ENCODE results near the gene IL10RA. TPM values are rescaled to one million over a fixed set of nuclear protein-coding genes. Genes with fewer than 3 reads are reported as not detected.

Gene IL10RA
- total and polyA plus RNA-seq, 9 of the 15 experiments (the other 6 are each of a cell fraction or from before 2014, with no cell fraction given): 0.17 to 17.3 (median 2.9) TPM

GRCh38 chr11:117985953-117986887, at the start of gene IL10RA (continued):
- no peak for TF ChIP-seq TEAD4 (IDR thresholded peaks at IDR 0.05; ENCODE audit: low read length)
- peak; percentile 98 for TF ChIP-seq TEAD4 (CRISPR knock-in tag; IDR thresholded peaks at IDR 0.05; ENCODE audit: borderline replicate concordance)
- TF ChIP-seq ZNF274 (IDR thresholded peaks at IDR 0.05; ENCODE audit: borderline replicate concordance, low read depth, low read length): no peak
- no peak for TF ChIP-seq POLR3G (IDR thresholded peaks at IDR 0.05; ENCODE audit: extremely low read depth, insufficient read length, insufficient replicate concordance)
- TF ChIP-seq GTF2B (IDR thresholded peaks at IDR 0.05; ENCODE audit: extremely low read depth, insufficient read length): no peak
- peak; percentile 67; the same call in 1 of the 2 replicates for TF ChIP-seq ZNF263 (CRISPR knock-in tag; IDR thresholded peaks at IDR 0.05; ENCODE audit: borderline replicate concordance)
- no peak for TF ChIP-seq TCF7L2 (IDR thresholded peaks at IDR 0.05; ENCODE audit: low read depth, low read length)
- no peak for TF ChIP-seq CGGBP1 (CRISPR knock-in tag; IDR thresholded peaks at IDR 0.05)
- TF ChIP-seq, protein P1, sequence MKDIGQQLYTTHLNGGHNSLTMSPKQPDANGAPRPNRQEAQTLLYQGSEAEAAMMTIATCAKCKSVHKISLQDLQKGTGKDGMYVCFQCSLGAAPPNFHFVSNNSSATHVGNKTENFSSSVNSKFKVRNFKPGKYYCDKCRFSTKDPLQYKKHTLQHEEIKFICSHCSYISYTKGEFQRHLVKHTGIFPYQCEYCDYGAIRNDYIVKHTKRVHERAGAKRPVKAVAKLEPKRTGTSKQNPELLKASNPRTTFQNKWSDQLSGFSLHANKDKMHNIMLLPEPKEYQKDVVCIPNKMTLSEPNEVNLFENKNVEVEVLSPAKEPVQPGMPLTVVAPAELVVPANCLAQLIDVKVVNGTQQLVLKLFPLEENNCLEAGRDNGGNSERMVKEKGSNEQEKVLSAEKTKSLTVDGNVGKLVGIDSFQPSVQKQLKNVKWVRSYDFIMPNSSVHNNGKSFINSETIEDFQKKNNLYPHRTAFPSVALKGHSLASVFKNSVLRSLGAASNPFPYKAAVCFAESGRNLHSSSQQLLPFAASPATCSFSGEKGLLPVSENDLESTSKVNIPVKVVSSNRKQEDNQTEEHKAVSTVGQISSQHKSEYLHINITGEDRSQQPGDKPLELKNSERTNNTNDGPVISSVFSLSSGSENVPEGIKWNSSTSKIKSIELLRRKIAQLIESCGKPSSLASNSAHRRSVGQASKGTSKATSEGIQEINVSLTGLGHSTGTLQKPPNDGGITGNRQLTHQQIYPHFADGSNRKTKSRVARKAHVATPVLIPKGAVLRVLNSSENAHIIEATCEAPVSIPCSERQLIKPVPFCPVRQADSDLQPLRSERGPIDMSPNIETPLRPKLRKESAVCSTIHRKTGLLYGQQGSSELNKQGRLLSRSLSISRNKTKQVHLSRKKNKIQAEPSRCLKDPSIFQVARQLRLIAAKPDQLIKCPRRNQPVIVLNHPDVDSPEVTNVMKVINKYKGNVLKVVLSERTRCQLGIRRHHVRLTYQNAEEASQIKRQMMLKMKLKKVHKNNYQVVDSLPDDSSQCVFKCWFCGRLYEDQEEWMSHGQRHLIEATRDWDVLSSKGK (CRISPR knock-in tag; IDR thresholded peaks at IDR 0.05): no peak
- no peak for TF ChIP-seq CBX5 (IDR thresholded peaks at IDR 0.05; ENCODE audit: borderline replicate concordance, low read depth)
- TF ChIP-seq NFATC3 (IDR thresholded peaks at IDR 0.05): no peak
- no peak for TF ChIP-seq ZNF212 (CRISPR knock-in tag; IDR thresholded peaks at IDR 0.05)
- no peak for TF ChIP-seq SRSF3 (IDR thresholded peaks at IDR 0.05; ENCODE audit: insufficient read depth, low read length)
- no peak for TF ChIP-seq E2F8 (IDR thresholded peaks at IDR 0.05; ENCODE audit: low read depth, partially characterized antibody)
- TF ChIP-seq HSF4 (CRISPR knock-in tag; IDR thresholded peaks at IDR 0.05; ENCODE audit: borderline replicate concordance): no peak
- TF ChIP-seq PCBP2 (IDR thresholded peaks at IDR 0.05; ENCODE audit: low read depth, low read length, poor library complexity, severe bottlenecking): no peak
- TF ChIP-seq ARID2 (IDR thresholded peaks at IDR 0.05): peak; percentile 41; the same call in 1 of the 2 replicates
- no peak for TF ChIP-seq CAMTA2 (CRISPR knock-in tag; conservative IDR thresholded peaks at IDR 0.05)
- no peak for TF ChIP-seq BRD9 (IDR thresholded peaks at IDR 0.05; ENCODE audit: low read depth, partially characterized antibody)
- TF ChIP-seq HDGF (IDR thresholded peaks at IDR 0.05): 0 out of 2 replicates have a peak, but pooled peaks have one; percentile 57
- TF ChIP-seq RBM15 (IDR thresholded peaks at IDR 0.05; ENCODE audit: insufficient read depth, low read length): no peak
